SK-N-MC (cell line): ENCODE measurements around the gene TCEAL7.
A peak's percentile ranks its signal among the peaks of the same experiment; 100 is the strongest.
"Not testable (repeated sequence)": the region's sequence is repeated elsewhere in the genome, so short reads cannot be mapped to it uniquely, and the experiment has no call there.

Source experiments
- DNase-seq: peaks from one replicate; pipeline ENCODE4 v3.0.0-alpha.2; 2011; ENCODE audit warnings: low read depth, low spot score
- H3K27ac ChIP-seq: fragments of 200-600 bp; sonication (generic); 2 replicates; pipeline ENCODE4 v1.5.1; 2016; ENCODE audit warnings: mixed run types
- H3K36me3 ChIP-seq: fragments of 200-600 bp; sonication (generic); 2 replicates; pipeline ENCODE4 v1.6.1; 2017; ENCODE audit warnings: antibody characterized with exemption, low read length, mixed read lengths; ENCODE audit not compliant: insufficient read depth
- H3K4me3 ChIP-seq: fragments of 200-600 bp; sonication (generic); 2 replicates; pipeline ENCODE4 v1.5.1; 2016
- H3K9ac ChIP-seq: fragments of 200-600 bp; sonication (generic); 2 replicates; pipeline ENCODE4 v1.8.0; 2017; ENCODE audit warnings: mixed run types, mixed read lengths; ENCODE audit not compliant: insufficient read length
- H3K9me3 ChIP-seq: fragments of 200-600 bp; sonication (generic); 2 replicates; pipeline ENCODE4 v1.6.1; 2017; ENCODE audit warnings: low read depth, mild to moderate bottlenecking, antibody characterized with exemption, low read length, moderate library complexity, mixed read lengths
- EZH2 ChIP-seq: fragments of 200-600 bp; sonication (generic); IDR thresholded peaks from one replicate; pipeline ENCODE4 v1.6.1; 2017; ENCODE audit warnings: antibody characterized with exemption
- FOXP2 ChIP-seq: optimal IDR thresholded peaks from 2 replicates; pipeline ENCODE3; 2011; ENCODE audit warnings: mild to moderate bottlenecking, moderate library complexity; ENCODE audit not compliant: insufficient read depth; ENCODE audit errors: extremely low read length, control extremely low read depth
- POLR2AphosphoS5 ChIP-seq: IDR thresholded peaks from 2 replicates; pipeline ENCODE4 v1.6.1; 2012; ENCODE audit warnings: mild to moderate bottlenecking, low read depth, low read length, borderline replicate concordance

TCEAL7 gene

GRCh38 chrX:103338663-103339062 lies 8.6 kb downstream of the TCEAL7 start:
- DNase-seq: no peak
- Histone ChIP-seq H3K4me3 (no peak overlapping the region), H3K9me3 (no peaks in the 10 kb centered on the region), H3K9ac (no peak overlapping the region), H3K36me3 (no peaks in the 10 kb centered on the region), H3K27ac (no peak overlapping the region)
- TF ChIP-seq FOXP2 (no peak), EZH2 (no peak), POLR2AphosphoS5 (no peak)

- no peak overlapping the region for H3K4me3 ChIP-seq
- H3K36me3 ChIP-seq: no peaks in the 10 kb centered on the region
- H3K9me3 ChIP-seq: no peaks in the 10 kb centered on the region
- H3K9ac ChIP-seq: no peak overlapping the region
- TF ChIP-seq EZH2: no peak
- TF ChIP-seq POLR2AphosphoS5: no peak
- TF ChIP-seq FOXP2: no peak
- no peak overlapping the region for H3K27ac ChIP-seq
- no peak for DNase-seq
Observed at GRCh38 chrX:103343105-103343504, 13.1 kb downstream of the TCEAL7 start.

- no peak overlapping the region for H3K4me3 ChIP-seq
- no peak overlapping the region for H3K9ac ChIP-seq
- no peak for DNase-seq
- H3K36me3 ChIP-seq: no peaks in the 10 kb centered on the region
- no peak for TF ChIP-seq EZH2
- H3K9me3 ChIP-seq: no peaks in the 10 kb centered on the region
- no peak overlapping the region for H3K27ac ChIP-seq
Observed at GRCh38 chrX:103344606-103345005, 14.6 kb downstream of the TCEAL7 start.

- H3K27ac ChIP-seq: no peak overlapping the region
- DNase-seq: no peak
- TF ChIP-seq EZH2 (no peak), POLR2AphosphoS5 (no peak), FOXP2 (no peak)
Observed at GRCh38 chrX:103347682-103348397, 17.8 kb downstream of the TCEAL7 start.

GRCh38 chrX:103356130-103356798 lies 26.2 kb downstream of the TCEAL7 start, which contains the start of gene TCEAL9:
Gene TCEAL9 (plus strand): TSS chrX:103356506. CDS start chrX:103357685, 1,179 bp downstream.
- TF ChIP-seq EZH2 (no peak), FOXP2 (no peak), POLR2AphosphoS5 (peak; percentile 80)
- Histone ChIP-seq H3K9me3 (no peaks in the 10 kb centered on the region), H3K27ac (peak within 1 kb of the TSS; percentile 76; the same call in 1 of the 2 replicates), H3K9ac (peak within 1 kb of the TSS; percentile 85), H3K4me3 (peak within 1 kb of the TSS; percentile 88), H3K36me3 (peaks cover 7% of the 10 kb centered on the region)
- DNase-seq: no peak

More at GRCh38 chrX:103347682-103348397, 17.8 kb downstream of the TCEAL7 start:
- Histone ChIP-seq H3K36me3 (no peaks in the 10 kb centered on the region), H3K9me3 (no peaks in the 10 kb centered on the region), H3K4me3 (no peak overlapping the region), H3K9ac (no peak overlapping the region)

DNA sequence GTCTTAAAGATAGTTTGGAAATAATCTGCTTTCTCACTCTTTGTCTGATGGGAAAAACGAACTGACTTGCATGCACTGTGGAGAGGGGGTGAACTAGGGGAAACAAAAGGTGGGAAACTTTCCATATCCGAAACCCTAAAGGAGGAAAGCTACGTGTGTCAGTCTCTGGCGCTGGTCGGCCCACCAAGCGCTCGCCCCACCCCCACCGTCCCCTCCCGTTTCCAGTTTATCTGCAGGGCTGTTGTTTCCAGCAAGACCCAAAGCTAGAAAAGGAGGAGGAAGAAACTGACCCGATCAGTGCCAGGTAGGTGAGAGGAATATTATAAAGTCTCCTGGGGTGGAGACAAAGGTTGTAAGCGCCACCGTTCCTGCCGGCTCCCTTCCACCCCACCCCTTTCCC lies 26.8 kb downstream of the TCEAL7 start:
- Histone ChIP-seq H3K4me3 (peak overlapping the region; percentile 88), H3K27ac (0 out of 2 replicates have a peak overlapping the region, but pooled peaks have one; percentile 42), H3K9ac (peak overlapping the region; percentile 85), H3K9me3 (no peaks in the 10 kb centered on the region), H3K36me3 (peaks cover 7% of the 10 kb centered on the region)
- DNase-seq: no peak
- TF ChIP-seq POLR2AphosphoS5: no peak
- no peak for TF ChIP-seq FOXP2
- TF ChIP-seq EZH2: no peak

DNA sequence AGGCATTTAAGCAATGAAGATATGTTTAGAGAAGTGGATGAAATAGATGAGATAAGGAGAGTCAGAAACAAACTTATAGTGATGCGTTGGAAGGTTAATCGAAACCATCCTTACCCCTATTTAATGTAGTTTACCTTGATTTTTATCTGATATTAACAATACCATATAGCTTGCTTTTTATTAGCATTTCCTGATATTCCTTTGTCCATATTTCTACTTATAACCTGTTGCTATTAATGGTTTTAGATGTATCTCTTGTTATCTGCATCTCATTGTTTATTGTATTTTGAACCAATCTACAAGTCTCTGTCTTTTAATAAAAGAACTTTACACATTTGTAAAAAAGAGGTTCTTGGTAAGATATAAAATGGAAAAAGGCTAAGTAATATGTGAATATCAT lies 27.8 kb downstream of the TCEAL7 start:
- Histone ChIP-seq H3K27ac (no peak overlapping the region), H3K9ac (no peak overlapping the region), H3K36me3 (peaks cover 7% of the 10 kb centered on the region), H3K4me3 (peak overlapping the region; percentile 88), H3K9me3 (no peaks in the 10 kb centered on the region)
- TF ChIP-seq POLR2AphosphoS5: no peak
- TF ChIP-seq EZH2: no peak
- no peak for TF ChIP-seq FOXP2
- DNase-seq: no peak

- DNase-seq, H3K9ac ChIP-seq: not testable (repeated sequence)
Observed at GRCh38 chrX:103359605-103360004, 29.6 kb downstream of the TCEAL7 start.

More at GRCh38 chrX:103359605-103360004, 29.6 kb downstream of the TCEAL7 start:
- H3K36me3 ChIP-seq, H3K9me3 ChIP-seq, H3K4me3 ChIP-seq, H3K27ac ChIP-seq: not testable (repeated sequence)
